GM12891 (cell line): Measurements from ENCODE around the gene MLNR.

ENCODE experiments used
- PAX5 ChIP-seq: IDR thresholded peaks from 2 replicates; pipeline ENCODE4 v1.6.1; 2011; ENCODE audit warnings: low read length, moderate library complexity, mild to moderate bottlenecking; ENCODE audit not compliant: insufficient read depth, severe bottlenecking
- POLR2A ChIP-seq: IDR thresholded peaks from 2 replicates; pipeline ENCODE4 v1.6.1; 2011; ENCODE audit warnings: low read depth, low read length, control low read depth
- POLR2AphosphoS5 ChIP-seq: IDR thresholded peaks from 2 replicates; pipeline ENCODE4 v1.6.1; 2011; ENCODE audit warnings: low read depth, low read length, control low read depth
- POU2F2 ChIP-seq: IDR thresholded peaks from 2 replicates; pipeline ENCODE4 v1.6.1; 2011; ENCODE audit warnings: low read depth, mild to moderate bottlenecking, control low read depth, low read length, moderate library complexity
- SPI1 ChIP-seq: IDR thresholded peaks from 2 replicates; pipeline ENCODE4 v1.6.1; 2011; ENCODE audit warnings: low read depth, low read length, control low read depth
- TAF1 ChIP-seq: IDR thresholded peaks from 2 replicates; pipeline ENCODE4 v1.6.1; 2011; ENCODE audit warnings: low read depth, low read length, control low read depth

GRCh38 chr13:49262634-49263033 lies 42.5 kb downstream of the MLNR start:
- TF ChIP-seq POLR2A (no peak), POU2F2 (no peak), POLR2AphosphoS5 (no peak), PAX5 (no peak), TAF1 (no peak), SPI1 (no peak)
